Measurements from ENCODE around the gene TMEM108.

GRCh38 chr3:133018921-133019320 lies 19.3 kb upstream of the TMEM108 start:
- TF ChIP-seq, protein P1, sequence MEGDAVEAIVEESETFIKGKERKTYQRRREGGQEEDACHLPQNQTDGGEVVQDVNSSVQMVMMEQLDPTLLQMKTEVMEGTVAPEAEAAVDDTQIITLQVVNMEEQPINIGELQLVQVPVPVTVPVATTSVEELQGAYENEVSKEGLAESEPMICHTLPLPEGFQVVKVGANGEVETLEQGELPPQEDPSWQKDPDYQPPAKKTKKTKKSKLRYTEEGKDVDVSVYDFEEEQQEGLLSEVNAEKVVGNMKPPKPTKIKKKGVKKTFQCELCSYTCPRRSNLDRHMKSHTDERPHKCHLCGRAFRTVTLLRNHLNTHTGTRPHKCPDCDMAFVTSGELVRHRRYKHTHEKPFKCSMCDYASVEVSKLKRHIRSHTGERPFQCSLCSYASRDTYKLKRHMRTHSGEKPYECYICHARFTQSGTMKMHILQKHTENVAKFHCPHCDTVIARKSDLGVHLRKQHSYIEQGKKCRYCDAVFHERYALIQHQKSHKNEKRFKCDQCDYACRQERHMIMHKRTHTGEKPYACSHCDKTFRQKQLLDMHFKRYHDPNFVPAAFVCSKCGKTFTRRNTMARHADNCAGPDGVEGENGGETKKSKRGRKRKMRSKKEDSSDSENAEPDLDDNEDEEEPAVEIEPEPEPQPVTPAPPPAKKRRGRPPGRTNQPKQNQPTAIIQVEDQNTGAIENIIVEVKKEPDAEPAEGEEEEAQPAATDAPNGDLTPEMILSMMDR (IDR thresholded peaks at IDR 0.05 in 2 of 3, conservative IDR thresholded peaks at IDR 0.05 in 1 of 3; ENCODE audit: borderline replicate concordance in 1 of 3, insufficient read depth in 1 of 3, low read depth in 2 of 3, low read length in 2 of 3) = no peak
- TF ChIP-seq POLR2AphosphoS5 (IDR thresholded peaks at IDR 0.05; ENCODE audit: low read depth, low read length) = no peak
- TF ChIP-seq EZH2 (IDR thresholded peaks at IDR 0.05) = no peak
- no peak for TF ChIP-seq SRF (IDR thresholded peaks at IDR 0.05; ENCODE audit: low read depth)
- TF ChIP-seq POLR2A (IDR thresholded peaks at IDR 0.05; ENCODE audit: borderline replicate concordance, extremely low read depth, insufficient read depth, insufficient read length) = no peak
- no peak for TF ChIP-seq CEBPB (IDR thresholded peaks at IDR 0.05; ENCODE audit: low read depth)
- no peak for TF ChIP-seq RAD21 (IDR thresholded peaks at IDR 0.05; ENCODE audit: low read depth)
- TF ChIP-seq EZH2phosphoT487 (IDR thresholded peaks at IDR 0.05; ENCODE audit: borderline replicate concordance) = no peak
- TF ChIP-seq, protein P2, sequence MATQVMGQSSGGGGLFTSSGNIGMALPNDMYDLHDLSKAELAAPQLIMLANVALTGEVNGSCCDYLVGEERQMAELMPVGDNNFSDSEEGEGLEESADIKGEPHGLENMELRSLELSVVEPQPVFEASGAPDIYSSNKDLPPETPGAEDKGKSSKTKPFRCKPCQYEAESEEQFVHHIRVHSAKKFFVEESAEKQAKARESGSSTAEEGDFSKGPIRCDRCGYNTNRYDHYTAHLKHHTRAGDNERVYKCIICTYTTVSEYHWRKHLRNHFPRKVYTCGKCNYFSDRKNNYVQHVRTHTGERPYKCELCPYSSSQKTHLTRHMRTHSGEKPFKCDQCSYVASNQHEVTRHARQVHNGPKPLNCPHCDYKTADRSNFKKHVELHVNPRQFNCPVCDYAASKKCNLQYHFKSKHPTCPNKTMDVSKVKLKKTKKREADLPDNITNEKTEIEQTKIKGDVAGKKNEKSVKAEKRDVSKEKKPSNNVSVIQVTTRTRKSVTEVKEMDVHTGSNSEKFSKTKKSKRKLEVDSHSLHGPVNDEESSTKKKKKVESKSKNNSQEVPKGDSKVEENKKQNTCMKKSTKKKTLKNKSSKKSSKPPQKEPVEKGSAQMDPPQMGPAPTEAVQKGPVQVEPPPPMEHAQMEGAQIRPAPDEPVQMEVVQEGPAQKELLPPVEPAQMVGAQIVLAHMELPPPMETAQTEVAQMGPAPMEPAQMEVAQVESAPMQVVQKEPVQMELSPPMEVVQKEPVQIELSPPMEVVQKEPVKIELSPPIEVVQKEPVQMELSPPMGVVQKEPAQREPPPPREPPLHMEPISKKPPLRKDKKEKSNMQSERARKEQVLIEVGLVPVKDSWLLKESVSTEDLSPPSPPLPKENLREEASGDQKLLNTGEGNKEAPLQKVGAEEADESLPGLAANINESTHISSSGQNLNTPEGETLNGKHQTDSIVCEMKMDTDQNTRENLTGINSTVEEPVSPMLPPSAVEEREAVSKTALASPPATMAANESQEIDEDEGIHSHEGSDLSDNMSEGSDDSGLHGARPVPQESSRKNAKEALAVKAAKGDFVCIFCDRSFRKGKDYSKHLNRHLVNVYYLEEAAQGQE (IDR thresholded peaks at IDR 0.05; ENCODE audit: low read depth) = no peak
- TF ChIP-seq YY1 (IDR thresholded peaks at IDR 0.05; ENCODE audit: extremely low read depth, insufficient replicate concordance, low read depth, low read length) = no peak
